Subcutaneous abdominal adipose tissue (tissue), 5 donors: ENCODE measurements around the gene MFSD6.
"Not testable (repeated sequence)": the region's sequence is repeated elsewhere in the genome, so short reads cannot be mapped to it uniquely, and the experiment has no call there.

Experiments used
- H3K27ac ChIP-seq: one replicate; pipeline ENCODE4 v1.7.0; 2013; ENCODE audit warnings: low read depth, mild to moderate bottlenecking, inconsistent platforms, low read length, moderate library complexity
- H3K27me3 ChIP-seq, 5 donors: one replicate each; pipeline ENCODE4 v1.7.0; 2013; ENCODE audit warnings: low read length in 5 of 5, inconsistent platforms in 1 of 5; ENCODE audit not compliant: control insufficient read depth in 5 of 5, insufficient read depth in 4 of 5
- H3K36me3 ChIP-seq, 5 donors: one replicate each; pipeline ENCODE4 v1.7.0; 2013; ENCODE audit warnings: low read length in 5 of 5; ENCODE audit not compliant: control insufficient read depth in 5 of 5, insufficient read depth in 5 of 5
- H3K4me1 ChIP-seq, 5 donors: one replicate each; pipeline ENCODE4 v1.7.0; 2013; ENCODE audit warnings: low read length in 5 of 5, mild to moderate bottlenecking in 3 of 5, moderate library complexity in 1 of 5; ENCODE audit not compliant: control insufficient read depth in 5 of 5, insufficient read depth in 5 of 5
- H3K4me3 ChIP-seq, 5 donors: one replicate each; pipeline ENCODE4 v1.7.0; 2013; ENCODE audit warnings: low read length in 5 of 5, low read depth in 1 of 5
- H3K9ac ChIP-seq, 5 donors: one replicate each; pipeline ENCODE4 v1.7.0; 2013; ENCODE audit warnings: low read length in 5 of 5, mild to moderate bottlenecking in 4 of 5, moderate library complexity in 3 of 5
- H3K9me3 ChIP-seq, 5 donors: one replicate each; pipeline ENCODE4 v1.7.0; 2013; ENCODE audit warnings: low read length in 5 of 5; ENCODE audit not compliant: control insufficient read depth in 5 of 5
- donor health status: healthy.
- donor health status: healthy.
- donor health status: healthy.
- donor health status: healthy.
- donor health status: healthy.

The MFSD6 gene

GRCh38 chr2:190415251-190415650, 7.1 kb downstream of the MFSD6 start:
- no peaks in the 10 kb centered on the region for H3K9me3 ChIP-seq
- H3K9ac ChIP-seq = no peak overlapping the region
- H3K36me3 ChIP-seq = no peaks in the 10 kb centered on the region
- no peaks in the 10 kb centered on the region for H3K27me3 ChIP-seq
- H3K4me3 ChIP-seq = no peak overlapping the region
- peaks cover 0 to 28% (median 18%) of the 10 kb centered on the region in 5 donors for H3K4me1 ChIP-seq
- no peak overlapping the region for H3K27ac ChIP-seq

GRCh38 chr2:190415794-190416775, 7.9 kb downstream of the MFSD6 start:
- Histone ChIP-seq H3K36me3 (no peaks in the 10 kb centered on the region), H3K27ac (peak overlapping the region; percentile 7), H3K27me3 (no peaks in the 10 kb centered on the region), H3K9me3 (no peaks in the 10 kb centered on the region), H3K4me3 (no peak overlapping the region), H3K4me1 (peaks cover 0 to 26% (median 18%) of the 10 kb centered on the region in 5 donors), H3K9ac (peak overlapping the region in 1 of 5 donors; percentile 13)

DNA sequence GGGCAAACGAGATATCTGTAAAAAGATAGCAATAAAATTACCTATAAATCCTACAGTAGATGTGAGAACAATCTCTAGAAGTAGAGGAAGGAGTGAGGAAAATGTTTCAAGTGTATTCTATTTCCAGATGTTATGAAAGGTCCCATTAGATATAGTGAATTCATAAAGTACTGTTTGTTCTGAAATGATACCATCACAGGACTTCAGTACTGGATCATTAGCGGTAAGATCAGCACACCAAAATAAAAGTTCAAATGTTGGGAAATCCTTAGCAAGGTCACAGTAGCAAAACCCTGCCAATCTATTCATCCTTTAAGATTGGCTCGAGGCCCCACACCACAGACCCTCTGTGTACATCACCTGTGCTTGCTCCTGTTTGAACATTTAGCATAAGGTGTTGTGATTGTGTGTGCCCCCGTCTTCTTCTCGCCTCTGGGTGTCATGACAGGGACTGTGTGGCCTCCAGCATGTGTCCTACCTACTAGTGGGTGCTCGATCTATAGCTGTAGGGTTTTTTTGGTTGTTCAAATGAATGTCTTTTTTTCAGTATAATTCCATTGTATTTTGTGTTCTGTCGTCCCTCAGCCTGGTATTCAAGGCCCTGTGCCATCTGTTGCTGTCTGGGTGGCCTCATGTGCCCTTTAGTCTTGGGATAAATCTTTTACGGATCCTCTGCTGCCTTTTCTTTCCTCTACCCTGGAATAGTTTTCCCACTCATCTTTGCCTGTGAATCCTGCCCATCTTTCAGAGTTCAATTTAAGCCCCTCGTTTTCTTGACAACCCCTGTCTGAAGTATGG, 9.1 kb downstream of the MFSD6 start:
- Histone ChIP-seq H3K4me3 (no peak overlapping the region), H3K27me3 (no peaks in the 10 kb centered on the region), H3K27ac (no peak overlapping the region), H3K36me3 (no peaks in the 10 kb centered on the region), H3K9ac (no peak overlapping the region), H3K9me3 (no peaks in the 10 kb centered on the region), H3K4me1 (peaks cover 0 to 26% (median 18%) of the 10 kb centered on the region in 5 donors)

GRCh38 chr2:190418727-190419126, 10.6 kb downstream of the MFSD6 start:
- H3K4me3 ChIP-seq = no peak overlapping the region
- H3K36me3 ChIP-seq = no peaks in the 10 kb centered on the region
- no peaks in the 10 kb centered on the region for H3K9me3 ChIP-seq
- peaks cover 0 to 22% (median 17%) of the 10 kb centered on the region in 5 donors for H3K4me1 ChIP-seq
- no peak overlapping the region for H3K9ac ChIP-seq
- no peak overlapping the region for H3K27ac ChIP-seq
- H3K27me3 ChIP-seq = no peaks in the 10 kb centered on the region

DNA sequence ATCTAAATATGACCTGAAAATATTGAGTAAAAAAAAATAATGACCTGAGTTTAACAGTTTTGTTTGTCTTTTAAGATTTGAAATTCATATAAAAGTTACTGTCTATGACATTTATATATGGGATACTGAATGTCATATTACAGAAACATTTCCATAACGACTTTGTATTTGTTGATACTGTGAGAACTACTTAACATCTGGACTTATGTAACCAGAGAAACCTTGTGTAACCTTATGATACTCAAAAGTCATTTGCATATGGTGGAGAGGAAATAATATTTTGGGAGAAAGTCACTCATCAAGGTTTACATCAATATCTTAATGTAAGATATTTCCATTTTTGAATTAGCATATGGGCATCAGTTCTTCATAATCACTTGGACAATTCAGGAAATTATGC, 12.6 kb downstream of the MFSD6 start:
- H3K27ac ChIP-seq = no peak overlapping the region
- no peak overlapping the region for H3K4me3 ChIP-seq
- H3K9me3 ChIP-seq = no peaks in the 10 kb centered on the region
- H3K9ac ChIP-seq = no peak overlapping the region
- no peaks in the 10 kb centered on the region for H3K36me3 ChIP-seq
- peaks cover 0 to 22% (median 17%) of the 10 kb centered on the region in 5 donors for H3K4me1 ChIP-seq
- no peaks in the 10 kb centered on the region for H3K27me3 ChIP-seq

GRCh38 chr2:190425221-190425866, 17.2 kb downstream of the MFSD6 start:
- Histone ChIP-seq H3K9me3 (peaks cover 0 to 6% (median 0%) of the 10 kb centered on the region in 5 donors), H3K9ac (no peak overlapping the region), H3K27ac (no peak overlapping the region), H3K36me3 (no peaks in the 10 kb centered on the region), H3K4me3 (no peak overlapping the region), H3K4me1 (peaks cover 0 to 4% (median 0%) of the 10 kb centered on the region in 5 donors), H3K27me3 (no peaks in the 10 kb centered on the region)

DNA sequence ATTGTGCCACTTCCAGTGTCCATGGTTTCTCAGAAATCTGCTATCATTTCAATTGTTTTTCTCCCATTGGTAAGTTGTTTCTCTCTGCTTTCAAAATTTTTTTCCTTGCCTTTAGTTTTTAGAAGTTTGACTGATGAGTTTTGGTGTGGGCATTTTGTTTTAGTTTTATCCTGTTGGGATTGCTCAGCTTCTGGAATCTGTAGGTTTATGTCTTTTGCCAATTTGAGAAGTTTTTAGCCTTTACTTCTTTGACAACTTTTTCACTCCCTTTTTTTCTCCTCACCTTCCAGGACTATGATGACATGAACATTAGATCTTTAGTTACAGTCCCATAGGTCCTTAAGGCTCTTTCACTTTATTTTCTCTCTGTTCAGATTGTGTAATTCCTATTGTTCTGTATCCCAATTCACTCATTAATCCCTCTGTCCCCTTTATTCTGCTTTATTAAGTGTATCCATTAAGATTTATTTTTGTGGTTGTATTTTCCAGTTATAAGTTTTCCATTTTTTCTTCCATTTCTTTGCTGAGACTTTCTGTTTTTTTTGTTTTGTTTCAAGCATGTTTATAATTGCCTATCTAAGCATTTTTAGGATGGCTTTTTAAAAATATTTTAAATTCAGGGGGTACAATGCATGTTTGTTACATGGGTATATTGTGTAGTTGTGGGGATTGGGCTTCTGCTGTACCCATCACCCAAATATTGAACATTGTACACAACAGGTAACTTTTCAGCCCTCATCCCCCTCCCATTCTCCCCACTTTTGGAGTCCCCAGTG, 17.9 kb downstream of the MFSD6 start:
- Histone ChIP-seq H3K27ac (no peak overlapping the region), H3K36me3 (no peaks in the 10 kb centered on the region), H3K9me3 (peaks cover 0 to 6% (median 0%) of the 10 kb centered on the region in 5 donors), H3K4me1 (peaks cover 0 to 4% (median 0%) of the 10 kb centered on the region in 5 donors), H3K27me3 (no peaks in the 10 kb centered on the region), H3K9ac (no peak overlapping the region), H3K4me3 (no peak overlapping the region)

DNA sequence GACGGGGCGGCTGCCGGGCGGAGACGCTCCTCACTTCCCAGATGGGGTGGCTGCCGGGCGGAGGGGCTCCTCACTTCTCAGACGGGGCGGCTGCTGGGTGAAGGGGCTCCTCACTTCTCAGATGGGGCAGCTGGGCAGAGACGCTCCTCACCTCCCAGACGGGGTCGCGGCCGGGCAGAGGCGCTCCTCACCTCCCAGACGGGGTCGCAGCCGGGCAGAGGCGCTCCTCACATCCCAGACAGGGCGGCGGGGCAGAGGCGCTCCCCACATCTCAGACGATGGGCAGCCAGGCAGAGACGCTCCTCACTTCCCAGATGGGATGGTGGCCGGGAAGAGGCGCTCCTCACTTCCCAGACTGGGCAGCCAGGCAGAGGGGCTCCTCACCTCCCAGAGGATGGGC, 22.7 kb downstream of the MFSD6 start:
- H3K27me3 ChIP-seq, H3K27ac ChIP-seq, H3K4me1 ChIP-seq, H3K36me3 ChIP-seq, H3K9ac ChIP-seq, H3K9me3 ChIP-seq, H3K4me3 ChIP-seq: not testable (repeated sequence)

DNA sequence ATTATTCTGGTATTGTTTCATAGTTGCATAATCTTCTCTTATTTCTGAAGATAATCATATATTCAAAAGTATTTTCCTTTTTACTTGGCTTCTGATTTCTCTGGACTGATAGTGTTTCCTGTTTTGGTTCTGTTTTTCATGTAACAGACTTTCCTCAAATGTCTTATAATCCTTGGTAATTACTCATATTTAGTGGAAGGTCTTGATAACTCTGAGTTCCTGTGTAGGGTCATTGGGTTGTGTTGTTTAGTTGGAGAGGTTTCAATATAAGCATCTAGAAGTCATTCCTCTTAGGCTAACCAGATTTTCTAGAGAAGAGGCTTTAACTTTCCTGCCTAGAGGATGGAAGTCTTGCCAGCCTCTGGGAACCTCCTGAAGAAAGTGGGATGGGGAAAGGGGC, 23.8 kb downstream of the MFSD6 start:
- Histone ChIP-seq H3K9ac (no peak overlapping the region), H3K9me3 (peaks cover 0 to 5% (median 0%) of the 10 kb centered on the region in 5 donors), H3K27ac (no peak overlapping the region), H3K4me1 (peaks cover 0 to 3% (median 0%) of the 10 kb centered on the region in 5 donors), H3K36me3 (peaks cover 0 to 9% (median 5%) of the 10 kb centered on the region in 5 donors), H3K4me3 (no peak overlapping the region), H3K27me3 (no peaks in the 10 kb centered on the region)
